ENCODE results near the gene ACP2.

DNA sequence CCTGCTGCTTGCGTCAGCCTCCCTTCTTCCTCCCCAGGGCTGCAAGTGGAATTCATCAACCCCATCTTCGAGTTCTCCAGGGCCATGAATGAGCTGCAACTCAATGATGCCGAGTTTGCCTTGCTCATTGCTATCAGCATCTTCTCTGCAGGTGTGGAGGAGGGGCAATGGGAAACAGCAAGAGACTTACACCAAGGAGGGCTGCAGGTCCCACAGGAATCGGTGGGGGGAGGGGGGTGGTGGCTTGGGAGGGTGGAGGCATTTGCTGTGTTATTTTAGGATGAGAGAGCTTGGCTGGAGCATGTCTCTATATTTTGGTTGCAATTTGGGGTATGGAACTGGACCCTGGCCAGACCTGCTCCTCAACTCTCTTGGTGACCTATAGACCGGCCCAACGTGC is 19.3 kb upstream of the ACP2 start:
- TF ChIP-seq MAFF (IDR thresholded peaks at IDR 0.05; ENCODE audit: low read length): no peak
- TF ChIP-seq, protein P1, sequence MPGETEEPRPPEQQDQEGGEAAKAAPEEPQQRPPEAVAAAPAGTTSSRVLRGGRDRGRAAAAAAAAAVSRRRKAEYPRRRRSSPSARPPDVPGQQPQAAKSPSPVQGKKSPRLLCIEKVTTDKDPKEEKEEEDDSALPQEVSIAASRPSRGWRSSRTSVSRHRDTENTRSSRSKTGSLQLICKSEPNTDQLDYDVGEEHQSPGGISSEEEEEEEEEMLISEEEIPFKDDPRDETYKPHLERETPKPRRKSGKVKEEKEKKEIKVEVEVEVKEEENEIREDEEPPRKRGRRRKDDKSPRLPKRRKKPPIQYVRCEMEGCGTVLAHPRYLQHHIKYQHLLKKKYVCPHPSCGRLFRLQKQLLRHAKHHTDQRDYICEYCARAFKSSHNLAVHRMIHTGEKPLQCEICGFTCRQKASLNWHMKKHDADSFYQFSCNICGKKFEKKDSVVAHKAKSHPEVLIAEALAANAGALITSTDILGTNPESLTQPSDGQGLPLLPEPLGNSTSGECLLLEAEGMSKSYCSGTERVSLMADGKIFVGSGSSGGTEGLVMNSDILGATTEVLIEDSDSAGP (CRISPR knock-in tag; IDR thresholded peaks at IDR 0.05): no peak
- no peak for TF ChIP-seq MTA3 (IDR thresholded peaks at IDR 0.05; ENCODE audit: borderline replicate concordance)
- TF ChIP-seq, protein P2, sequence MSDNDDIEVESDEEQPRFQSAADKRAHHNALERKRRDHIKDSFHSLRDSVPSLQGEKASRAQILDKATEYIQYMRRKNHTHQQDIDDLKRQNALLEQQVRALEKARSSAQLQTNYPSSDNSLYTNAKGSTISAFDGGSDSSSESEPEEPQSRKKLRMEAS (CRISPR knock-in tag; IDR thresholded peaks at IDR 0.05): no peak
- TF ChIP-seq BHLHE40 (IDR thresholded peaks at IDR 0.05; ENCODE audit: low read length): no peak

All from K562 (cell line).